HepG2 (cell line): Measurements from ENCODE around the gene SENP5. TPM values are rescaled to one million over a fixed set of nuclear protein-coding genes. Genes with fewer than 3 reads are reported as not detected.

Experiments used
- ARNTL ChIP-seq: sonication (generic); formaldehyde crosslinking; IDR thresholded peaks from 2 replicates; pipeline ENCODE4 v1.4.0; 2020; ENCODE audit warnings: mild to moderate bottlenecking, missing genetic modification reagents
- ATF1 ChIP-seq: IDR thresholded peaks from 2 replicates; pipeline ENCODE4 v1.6.1; 2016; ENCODE audit warnings: mild to moderate bottlenecking, control low read depth
- CEBPG ChIP-seq: IDR thresholded peaks from 2 replicates; pipeline ENCODE4 v1.6.1; 2016
- HDAC1 ChIP-seq: sonication (generic); formaldehyde crosslinking; IDR thresholded peaks from 2 replicates; pipeline ENCODE4 v1.5.1; 2020; ENCODE audit warnings: mild to moderate bottlenecking, missing genetic modification reagents
- HNF4G ChIP-seq, 2 experiments: sonication (generic) in 1 of 2; formaldehyde crosslinking in 1 of 2; IDR thresholded peaks; 2 replicates each; pipeline versions ENCODE4 v1.4.0 to v1.6.1; 2011 to 2020; ENCODE audit warnings: borderline replicate concordance in 2 of 2, low read depth in 2 of 2, mild to moderate bottlenecking in 2 of 2, low read length in 1 of 2, missing genetic modification reagents in 1 of 2, moderate library complexity in 1 of 2
- KLF11 ChIP-seq: IDR thresholded peaks from 2 replicates; pipeline ENCODE4 v1.6.1; 2016; ENCODE audit warnings: missing compliant biosample characterization
- MTA3 ChIP-seq: sonication (generic); formaldehyde crosslinking; IDR thresholded peaks from 2 replicates; pipeline ENCODE4 v1.4.0; 2020; ENCODE audit warnings: missing genetic modification reagents
- NR2C2 ChIP-seq: sonication (generic); formaldehyde crosslinking; IDR thresholded peaks from 2 replicates; pipeline ENCODE4 v1.4.0; 2020; ENCODE audit warnings: missing genetic modification reagents, mild to moderate bottlenecking, moderate library complexity, borderline replicate concordance
- PHF21A ChIP-seq: sonication (generic); formaldehyde crosslinking; IDR thresholded peaks from 2 replicates; pipeline ENCODE4 v1.5.0; 2020; ENCODE audit warnings: mild to moderate bottlenecking, missing genetic modification reagents
- SALL1 ChIP-seq: sonication (generic); formaldehyde crosslinking; IDR thresholded peaks from 2 replicates; pipeline ENCODE4 v1.8.0; 2022; ENCODE audit warnings: mild to moderate bottlenecking, missing genetic modification reagents
- SAP130 ChIP-seq: IDR thresholded peaks from 2 replicates; pipeline ENCODE4 v1.6.1; 2016; ENCODE audit warnings: low read depth
- TGIF2 ChIP-seq: IDR thresholded peaks from 2 replicates; pipeline ENCODE4 v1.6.1; 2016; ENCODE audit warnings: control low read depth, missing compliant biosample characterization
- XRCC5 ChIP-seq: fragments of 200-400 bp; formaldehyde crosslinking; optimal IDR thresholded peaks from 2 replicates; pipeline ENCODE3; 2017; ENCODE audit warnings: mild to moderate bottlenecking, low read length
- ZBTB20 ChIP-seq: sonication (generic); formaldehyde crosslinking; IDR thresholded peaks from 2 replicates; pipeline ENCODE4 v1.8.1; 2023; ENCODE audit warnings: missing genetic modification reagents, low read depth, mild to moderate bottlenecking, borderline replicate concordance
- ZMYM3 ChIP-seq: sonication (generic); formaldehyde crosslinking; IDR thresholded peaks from 2 replicates; pipeline ENCODE4 v1.5.1; 2020; ENCODE audit warnings: mild to moderate bottlenecking, missing genetic modification reagents
- ZNF772 ChIP-seq: sonication (generic); formaldehyde crosslinking; IDR thresholded peaks from 2 replicates; pipeline ENCODE4 v1.5.0; 2020; ENCODE audit warnings: mild to moderate bottlenecking, missing genetic modification reagents
- ZNF816 ChIP-seq: sonication (generic); formaldehyde crosslinking; IDR thresholded peaks from 2 replicates; pipeline ENCODE4 v1.8.0; 2022; ENCODE audit warnings: missing genetic modification reagents, mild to moderate bottlenecking, borderline replicate concordance
- polyA plus RNA-seq, 8 experiments: library from polyadenylated mRNA; depleted of rRNA in 3 of 8; stranded (reverse) in 7 of 8; unstranded in 1 of 8; fragments of >200 nt; fragmentation: Illumina TruSeq in 4 of 8; extraction: Trizol in 4 of 8; gene quantifications; 2 replicates each; pipeline versions ENCODE4 v1.2.1 to v1.2.3, GENCODE V29; 2011 to 2016; ENCODE audit warnings: low read depth in 4 of 8, missing spikeins in 1 of 8, mixed read lengths in 1 of 8; ENCODE audit not compliant: insufficient read depth in 1 of 8
- total RNA-seq, 5 experiments: library from RNA; depleted of rRNA; stranded (reverse); fragments of >200 nt; fragmentation: Illumina TruSeq; extraction: Trizol; gene quantifications; 2 replicates each; pipeline ENCODE4 v1.2.3, GENCODE V29; 2016; ENCODE audit warnings: low read depth in 1 of 5
- TF ChIP-seq, protein P1 (sequence below): sonication (generic); formaldehyde crosslinking; IDR thresholded peaks from one replicate; pipeline ENCODE4 v1.5.1; 2020; ENCODE audit warnings: mild to moderate bottlenecking, missing genetic modification reagents; ENCODE audit errors: not compliant biosample characterization
- TF ChIP-seq, protein P2 (sequence below): sonication (generic); formaldehyde crosslinking; IDR thresholded peaks from 2 replicates; pipeline ENCODE4 v1.4.0; 2020; ENCODE audit warnings: missing genetic modification reagents, borderline replicate concordance
- TF ChIP-seq, protein P3 (sequence below): sonication (generic); formaldehyde crosslinking; IDR thresholded peaks from 2 replicates; pipeline ENCODE4 v1.4.0; 2020; ENCODE audit warnings: missing genetic modification reagents

Gene SENP5
- total and polyA plus RNA-seq, 2 of the 13 experiments (the other 11 are each of a cell fraction or from before 2014, with no cell fraction given), result 17.6 to 30.9 TPM

DNA sequence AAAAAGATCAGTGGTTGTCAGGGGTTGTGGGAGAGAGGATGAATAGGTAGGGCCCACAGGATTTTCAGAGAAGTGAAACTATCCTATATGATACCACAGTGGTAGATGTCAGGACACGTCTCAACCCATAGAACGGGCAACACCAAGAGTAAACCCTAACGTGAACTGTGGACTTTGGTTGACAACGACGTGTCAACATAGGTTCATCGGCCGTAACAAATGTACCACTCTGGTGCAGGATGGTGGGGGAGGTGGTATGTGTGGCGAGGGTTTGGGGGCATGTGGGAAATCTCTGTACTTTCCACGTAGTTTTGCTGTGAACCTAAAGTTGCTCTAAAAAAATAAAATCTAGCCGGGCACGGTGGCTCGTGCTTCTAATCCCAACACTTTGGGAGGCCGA, 113.9 kb downstream of the SENP5 start (continued):
- TF ChIP-seq HDAC1 (peak; percentile 65), KLF11 (CRISPR knock-in tag) (no peak), HNF4G (IDR thresholded peaks at IDR 0.05; ENCODE audit: borderline replicate concordance, low read depth, low read length) (peak; percentile 94), HNF4G (CRISPR knock-in tag; IDR thresholded peaks at IDR 0.05; ENCODE audit: borderline replicate concordance, low read depth) (peak; percentile 76; the same call in 1 of the 2 replicates), CEBPG (CRISPR knock-in tag) (peak; percentile 38; the same call in 1 of the 2 replicates), ZBTB20 (CRISPR knock-in tag) (peak; percentile 97; the same call in 1 of the 2 replicates), ZMYM3 (CRISPR knock-in tag) (peak; percentile 72), ZNF772 (CRISPR knock-in tag) (no peak), SAP130 (CRISPR knock-in tag) (peak; percentile 81), SALL1 (CRISPR knock-in tag) (peak; percentile 77), TGIF2 (CRISPR knock-in tag) (peak; percentile 62; the same call in 1 of the 2 replicates), XRCC5 (no peak), ZNF816 (no peak), MTA3 (CRISPR knock-in tag) (no peak), ARNTL (CRISPR knock-in tag) (0 out of 2 replicates have a peak, but pooled peaks have one; percentile 46), PHF21A (CRISPR knock-in tag) (peak; percentile 72), NR2C2 (peak; percentile 41; the same call in 1 of the 2 replicates), ATF1 (peak; percentile 24; the same call in 1 of the 2 replicates)
- TF ChIP-seq, protein P1, sequence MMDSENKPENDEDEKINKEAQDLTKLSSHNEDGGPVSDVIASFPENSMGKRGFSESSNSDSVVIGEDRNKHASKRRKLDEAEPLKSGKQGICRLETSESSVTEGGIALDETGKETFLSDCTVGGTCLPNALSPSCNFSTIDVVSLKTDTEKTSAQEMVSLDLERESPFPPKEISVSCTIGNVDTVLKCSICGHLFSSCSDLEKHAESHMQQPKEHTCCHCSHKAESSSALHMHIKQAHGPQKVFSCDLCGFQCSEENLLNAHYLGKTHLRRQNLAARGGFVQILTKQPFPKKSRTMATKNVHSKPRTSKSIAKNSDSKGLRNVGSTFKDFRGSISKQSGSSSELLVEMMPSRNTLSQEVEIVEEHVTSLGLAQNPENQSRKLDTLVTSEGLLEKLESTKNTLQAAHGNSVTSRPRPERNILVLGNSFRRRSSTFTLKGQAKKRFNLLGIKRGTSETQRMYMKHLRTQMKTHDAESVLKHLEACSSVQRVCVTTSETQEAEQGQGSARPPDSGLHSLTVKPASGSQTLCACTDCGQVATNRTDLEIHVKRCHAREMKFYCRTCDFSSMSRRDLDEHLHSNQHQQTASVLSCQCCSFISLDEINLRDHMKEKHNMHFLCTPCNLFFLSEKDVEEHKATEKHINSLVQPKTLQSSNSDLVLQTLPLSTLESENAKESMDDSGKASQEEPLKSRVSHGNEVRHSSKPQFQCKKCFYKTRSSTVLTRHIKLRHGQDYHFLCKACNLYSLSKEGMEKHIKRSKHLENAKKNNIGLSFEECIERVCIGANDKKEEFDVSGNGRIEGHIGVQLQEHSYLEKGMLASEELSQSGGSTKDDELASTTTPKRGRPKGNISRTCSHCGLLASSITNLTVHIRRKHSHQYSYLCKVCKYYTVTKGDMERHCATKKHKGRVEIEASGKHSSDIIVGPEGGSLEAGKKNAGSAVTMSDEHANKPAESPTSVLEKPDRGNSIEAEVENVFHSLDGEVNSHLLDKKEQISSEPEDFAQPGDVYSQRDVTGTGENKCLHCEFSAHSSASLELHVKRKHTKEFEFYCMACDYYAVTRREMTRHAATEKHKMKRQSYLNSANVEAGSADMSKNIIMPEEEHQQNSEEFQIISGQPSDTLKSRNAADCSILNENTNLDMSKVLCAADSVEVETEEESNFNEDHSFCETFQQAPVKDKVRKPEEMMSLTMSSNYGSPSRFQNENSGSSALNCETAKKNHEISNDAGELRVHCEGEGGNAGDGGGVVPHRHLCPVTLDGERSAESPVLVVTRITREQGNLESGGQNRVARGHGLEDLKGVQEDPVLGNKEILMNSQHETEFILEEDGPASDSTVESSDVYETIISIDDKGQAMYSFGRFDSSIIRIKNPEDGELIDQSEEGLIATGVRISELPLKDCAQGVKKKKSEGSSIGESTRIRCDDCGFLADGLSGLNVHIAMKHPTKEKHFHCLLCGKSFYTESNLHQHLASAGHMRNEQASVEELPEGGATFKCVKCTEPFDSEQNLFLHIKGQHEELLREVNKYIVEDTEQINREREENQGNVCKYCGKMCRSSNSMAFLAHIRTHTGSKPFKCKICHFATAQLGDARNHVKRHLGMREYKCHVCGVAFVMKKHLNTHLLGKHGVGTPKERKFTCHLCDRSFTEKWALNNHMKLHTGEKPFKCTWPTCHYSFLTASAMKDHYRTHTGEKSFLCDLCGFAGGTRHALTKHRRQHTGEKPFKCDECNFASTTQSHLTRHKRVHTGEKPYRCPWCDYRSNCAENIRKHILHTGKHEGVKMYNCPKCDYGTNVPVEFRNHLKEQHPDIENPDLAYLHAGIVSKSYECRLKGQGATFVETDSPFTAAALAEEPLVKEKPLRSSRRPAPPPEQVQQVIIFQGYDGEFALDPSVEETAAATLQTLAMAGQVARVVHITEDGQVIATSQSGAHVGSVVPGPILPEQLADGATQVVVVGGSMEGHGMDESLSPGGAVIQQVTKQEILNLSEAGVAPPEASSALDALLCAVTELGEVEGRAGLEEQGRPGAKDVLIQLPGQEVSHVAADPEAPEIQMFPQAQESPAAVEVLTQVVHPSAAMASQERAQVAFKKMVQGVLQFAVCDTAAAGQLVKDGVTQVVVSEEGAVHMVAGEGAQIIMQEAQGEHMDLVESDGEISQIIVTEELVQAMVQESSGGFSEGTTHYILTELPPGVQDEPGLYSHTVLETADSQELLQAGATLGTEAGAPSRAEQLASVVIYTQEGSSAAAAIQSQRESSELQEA (CRISPR knock-in tag), result no peak
- TF ChIP-seq, protein P2, sequence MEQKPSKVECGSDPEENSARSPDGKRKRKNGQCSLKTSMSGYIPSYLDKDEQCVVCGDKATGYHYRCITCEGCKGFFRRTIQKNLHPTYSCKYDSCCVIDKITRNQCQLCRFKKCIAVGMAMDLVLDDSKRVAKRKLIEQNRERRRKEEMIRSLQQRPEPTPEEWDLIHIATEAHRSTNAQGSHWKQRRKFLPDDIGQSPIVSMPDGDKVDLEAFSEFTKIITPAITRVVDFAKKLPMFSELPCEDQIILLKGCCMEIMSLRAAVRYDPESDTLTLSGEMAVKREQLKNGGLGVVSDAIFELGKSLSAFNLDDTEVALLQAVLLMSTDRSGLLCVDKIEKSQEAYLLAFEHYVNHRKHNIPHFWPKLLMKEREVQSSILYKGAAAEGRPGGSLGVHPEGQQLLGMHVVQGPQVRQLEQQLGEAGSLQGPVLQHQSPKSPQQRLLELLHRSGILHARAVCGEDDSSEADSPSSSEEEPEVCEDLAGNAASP (CRISPR knock-in tag), result peak; percentile 70; the same call in 1 of the 2 replicates
- TF ChIP-seq, protein P3, sequence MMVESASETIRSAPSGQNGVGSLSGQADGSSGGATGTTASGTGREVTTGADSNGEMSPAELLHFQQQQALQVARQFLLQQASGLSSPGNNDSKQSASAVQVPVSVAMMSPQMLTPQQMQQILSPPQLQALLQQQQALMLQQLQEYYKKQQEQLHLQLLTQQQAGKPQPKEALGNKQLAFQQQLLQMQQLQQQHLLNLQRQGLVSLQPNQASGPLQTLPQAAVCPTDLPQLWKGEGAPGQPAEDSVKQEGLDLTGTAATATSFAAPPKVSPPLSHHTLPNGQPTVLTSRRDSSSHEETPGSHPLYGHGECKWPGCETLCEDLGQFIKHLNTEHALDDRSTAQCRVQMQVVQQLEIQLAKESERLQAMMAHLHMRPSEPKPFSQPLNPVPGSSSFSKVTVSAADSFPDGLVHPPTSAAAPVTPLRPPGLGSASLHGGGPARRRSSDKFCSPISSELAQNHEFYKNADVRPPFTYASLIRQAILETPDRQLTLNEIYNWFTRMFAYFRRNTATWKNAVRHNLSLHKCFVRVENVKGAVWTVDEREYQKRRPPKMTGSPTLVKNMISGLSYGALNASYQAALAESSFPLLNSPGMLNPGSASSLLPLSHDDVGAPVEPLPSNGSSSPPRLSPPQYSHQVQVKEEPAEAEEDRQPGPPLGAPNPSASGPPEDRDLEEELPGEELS, result peak; percentile 64; the same call in 1 of the 2 replicates
